AG04450 (cell line): Measurements from ENCODE around the gene HNRNPK. TPM values are rescaled to one million over a fixed set of nuclear protein-coding genes. Genes with fewer than 3 reads are reported as not detected.
"Not testable (repeated sequence)": the region's sequence is repeated elsewhere in the genome, so short reads cannot be mapped to it uniquely, and the experiment has no call there.

Source experiments
- CTCF ChIA-PET: fragments of 300-600, 350-600 bp; formaldehyde crosslinking; extraction: SDS; loops from one replicate; lab custom pipeline; 2022; ENCODE audit warnings: antibody characterized with exemption, inconsistent platforms; lab: Charles Lee
- POLR2A ChIA-PET: fragments of 350-600 bp; formaldehyde crosslinking; extraction: SDS; loops from one replicate; lab custom pipeline; 2021; ENCODE audit warnings: antibody characterized with exemption, inconsistent platforms; lab: Yijun Ruan, JAX
- DNase-seq: peaks from one replicate; pipeline ENCODE4 v3.0.0-alpha.2; 2011; ENCODE audit warnings: low read depth, low spot score
- H3K27ac ChIP-seq: one replicate; pipeline ENCODE4 v1.5.1; 2012; ENCODE audit warnings: low read depth, low read length, control low read depth
- H3K27me3 ChIP-seq: one replicate; pipeline ENCODE4 v1.6.0; 2012; ENCODE audit warnings: low read length; ENCODE audit not compliant: control insufficient read depth, insufficient read depth
- H3K4me3 ChIP-seq: 2 replicates; pipeline ENCODE4 v1.5.1; 2011; ENCODE audit warnings: mild to moderate bottlenecking, low read depth, low read length, control low read depth
- H3K9me3 ChIP-seq: 2 replicates; pipeline ENCODE4 v1.5.1; 2012; ENCODE audit warnings: low read length; ENCODE audit not compliant: control insufficient read depth, insufficient read depth
- polyA plus RNA-seq: library from polyadenylated mRNA; depleted of rRNA; stranded (reverse); fragments of >200 nt; gene quantifications from 2 replicates; pipeline ENCODE4 v1.2.3, GENCODE V29; 2011
- TF ChIP-seq, protein P1 (sequence below): IDR thresholded peaks from 2 replicates; pipeline ENCODE4 v1.5.1; 2011; ENCODE audit warnings: low read depth, low read length, control low read depth, inconsistent platforms

Gene HNRNPK
- polyA plus RNA-seq, 1 experiment: 673 TPM

DNA sequence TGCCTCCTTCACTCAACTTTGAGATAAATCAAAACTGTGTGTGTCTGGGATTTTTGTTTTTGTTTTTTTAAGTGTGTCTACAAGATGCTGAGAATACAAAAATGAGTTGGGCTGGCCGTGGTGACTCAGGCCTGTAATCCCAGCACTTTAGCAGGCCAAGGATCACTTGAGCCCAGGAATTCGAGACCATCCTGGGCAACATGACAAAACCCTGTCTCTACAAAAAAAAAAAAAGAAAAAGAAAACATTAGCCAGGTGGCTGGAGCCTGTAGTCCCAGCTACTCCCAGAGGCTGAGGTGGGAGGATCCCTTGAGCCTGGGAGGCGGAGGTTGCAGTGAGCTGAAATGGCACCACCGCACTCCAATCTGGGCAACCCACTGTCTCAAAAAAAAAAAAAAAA lies 21.0 kb downstream of the HNRNPK start:
- Histone ChIP-seq H3K9me3 (peaks cover 5% of the 10 kb centered on the region; the same call in 1 of the 2 replicates), H3K27me3 (no peaks in the 10 kb centered on the region), H3K4me3 (no peak overlapping the region), H3K27ac (no peak overlapping the region)
- ChIA-PET POLR2A (interaction anchor here (0.7 to 1.5 kb wide), 2 partner anchors 10 to 21 kb away, joined by 4 to 7 read pairs; partner anchors contain the start of genes HNRNPK and RMI1), CTCF (interaction anchor here (0.6 to 1.5 kb wide), 3 partner anchors 16 to 357 kb away, joined by 3 to 6 read pairs (median 4); no protein-coding TSS in a partner anchor)
- TF ChIP-seq, protein P1, sequence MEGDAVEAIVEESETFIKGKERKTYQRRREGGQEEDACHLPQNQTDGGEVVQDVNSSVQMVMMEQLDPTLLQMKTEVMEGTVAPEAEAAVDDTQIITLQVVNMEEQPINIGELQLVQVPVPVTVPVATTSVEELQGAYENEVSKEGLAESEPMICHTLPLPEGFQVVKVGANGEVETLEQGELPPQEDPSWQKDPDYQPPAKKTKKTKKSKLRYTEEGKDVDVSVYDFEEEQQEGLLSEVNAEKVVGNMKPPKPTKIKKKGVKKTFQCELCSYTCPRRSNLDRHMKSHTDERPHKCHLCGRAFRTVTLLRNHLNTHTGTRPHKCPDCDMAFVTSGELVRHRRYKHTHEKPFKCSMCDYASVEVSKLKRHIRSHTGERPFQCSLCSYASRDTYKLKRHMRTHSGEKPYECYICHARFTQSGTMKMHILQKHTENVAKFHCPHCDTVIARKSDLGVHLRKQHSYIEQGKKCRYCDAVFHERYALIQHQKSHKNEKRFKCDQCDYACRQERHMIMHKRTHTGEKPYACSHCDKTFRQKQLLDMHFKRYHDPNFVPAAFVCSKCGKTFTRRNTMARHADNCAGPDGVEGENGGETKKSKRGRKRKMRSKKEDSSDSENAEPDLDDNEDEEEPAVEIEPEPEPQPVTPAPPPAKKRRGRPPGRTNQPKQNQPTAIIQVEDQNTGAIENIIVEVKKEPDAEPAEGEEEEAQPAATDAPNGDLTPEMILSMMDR: no peak
- peak; percentile 64 for DNase-seq

DNA sequence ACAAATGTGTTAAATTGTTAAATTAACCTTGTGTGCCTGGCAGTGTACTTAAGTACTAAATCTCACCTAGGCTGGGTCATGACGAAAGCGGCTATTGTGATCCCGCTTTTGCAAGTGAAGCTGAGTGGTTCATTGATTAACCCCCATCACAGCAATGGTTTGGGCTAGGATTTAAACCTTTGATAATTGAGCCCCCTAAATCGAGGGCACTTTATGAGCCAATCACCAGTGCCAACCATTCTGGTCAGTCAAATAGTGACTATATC lies 22.8 kb downstream of the HNRNPK start:
- peaks cover 5% of the 10 kb centered on the region; the same call in 1 of the 2 replicates for H3K9me3 ChIP-seq
- no peak overlapping the region; the same call in 1 of the 2 replicates for H3K4me3 ChIP-seq
- no peaks in the 10 kb centered on the region for H3K27me3 ChIP-seq
- H3K27ac ChIP-seq: no peak overlapping the region
- POLR2A ChIA-PET: no interaction called here
- CTCF ChIA-PET: interaction anchor here (1.6 kb wide), 1 partner anchor 304 kb away, joined by 6 read pairs; no protein-coding TSS in a partner anchor
- DNase-seq: no peak
- TF ChIP-seq, protein P1: no peak

DNA sequence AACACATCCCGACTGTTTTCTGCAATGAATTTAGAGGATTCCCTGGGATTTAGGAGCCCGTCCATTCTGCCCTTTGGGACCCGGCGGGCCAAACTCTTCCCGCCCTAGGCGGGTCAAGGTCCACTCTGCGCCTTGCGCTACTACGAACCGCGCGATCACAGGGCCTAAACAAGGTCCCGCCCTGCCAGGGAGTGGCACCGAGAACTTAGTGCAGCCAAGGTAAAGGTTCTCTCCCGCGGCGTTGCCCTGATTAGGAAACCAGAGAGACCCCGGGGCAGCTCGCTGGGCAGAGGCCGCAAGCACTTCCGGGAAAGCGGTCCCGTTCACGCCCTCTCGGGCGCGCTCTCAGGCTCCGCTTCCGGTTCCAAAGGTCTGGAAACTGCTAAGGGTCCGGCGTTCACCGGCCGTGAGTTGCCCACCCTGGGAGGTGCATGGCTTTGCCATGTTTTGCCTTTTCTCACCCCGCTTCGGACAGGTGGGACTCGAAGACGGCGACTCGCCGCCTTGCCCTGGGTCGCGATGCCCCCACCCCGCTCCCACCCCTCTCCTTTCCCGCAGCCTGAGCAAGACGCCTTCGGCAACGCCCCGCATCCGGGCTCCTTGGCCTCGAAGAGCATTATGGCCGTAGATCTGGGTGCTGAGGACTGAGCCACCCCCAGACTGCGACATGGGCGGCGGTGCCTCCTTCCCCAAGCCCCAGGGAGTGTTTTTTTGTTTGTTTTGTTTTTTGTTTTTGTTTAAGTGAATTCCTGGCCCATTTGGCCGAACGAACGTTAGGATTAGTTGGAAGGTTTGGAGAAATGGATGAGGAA lies 23.4 kb downstream of the HNRNPK start:
- CTCF ChIA-PET: no interaction called here
- POLR2A ChIA-PET: interaction anchor here (0.9 kb wide), 1 partner anchor 24 kb away, joined by 4 read pairs; the partner anchor contains the start of gene HNRNPK
- Histone ChIP-seq H3K4me3 (peak overlapping the region; percentile 63), H3K27ac (peak overlapping the region; percentile 47), H3K27me3 (no peaks in the 10 kb centered on the region), H3K9me3 (peaks cover 5% of the 10 kb centered on the region; the same call in 1 of the 2 replicates)
- no peak for DNase-seq
- TF ChIP-seq, protein P1: no peak

DNA sequence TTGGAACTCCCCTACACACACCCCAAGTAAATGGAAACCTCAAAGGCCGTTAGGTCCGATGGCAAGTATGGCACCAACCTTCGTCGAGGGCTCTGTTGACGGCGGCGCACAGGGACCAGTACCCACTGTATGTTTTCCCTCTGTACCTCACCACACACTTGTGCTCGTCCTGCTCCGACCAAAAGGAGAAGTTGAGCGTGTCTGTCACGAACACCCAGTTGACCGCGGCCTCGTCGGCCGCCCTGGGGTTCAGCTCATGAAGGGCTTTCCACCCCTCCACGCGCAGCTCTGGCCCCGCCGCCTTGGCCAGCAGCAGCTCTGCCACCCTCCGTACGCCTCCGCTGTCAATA lies 24.0 kb downstream of the HNRNPK start:
- H3K27me3 ChIP-seq: no peaks in the 10 kb centered on the region
- H3K9me3 ChIP-seq: peaks cover 5% of the 10 kb centered on the region; the same call in 1 of the 2 replicates
- POLR2A ChIA-PET: interaction anchor here (0.9 kb wide), 1 partner anchor 24 kb away, joined by 4 read pairs; the partner anchor contains the start of gene HNRNPK
- H3K27ac ChIP-seq: peak overlapping the region; percentile 47
- DNase-seq: no peak
- peak overlapping the region; percentile 63 for H3K4me3 ChIP-seq
- CTCF ChIA-PET: no interaction called here
- TF ChIP-seq, protein P1: no peak

DNA sequence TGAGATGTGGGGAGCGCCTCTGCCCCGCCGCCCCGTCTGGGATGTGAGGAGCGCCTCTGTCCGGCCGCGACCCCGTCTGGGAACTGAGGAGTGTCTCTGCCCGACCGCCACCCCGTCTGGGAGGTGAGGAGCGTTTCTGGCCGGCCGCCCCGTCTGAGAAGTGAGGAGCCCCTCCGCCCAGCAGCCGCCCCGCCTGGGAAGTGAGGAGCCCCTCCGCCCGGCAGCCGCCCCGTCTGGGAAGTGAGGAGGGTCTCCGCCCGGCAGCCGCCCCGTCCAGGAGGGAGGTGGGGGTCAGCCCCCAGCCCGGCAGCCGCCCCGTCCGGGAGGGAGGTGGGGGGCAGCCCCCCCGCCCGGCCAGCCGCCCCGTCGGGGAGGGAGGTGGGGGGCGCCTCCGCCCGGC lies 31.9 kb downstream of the HNRNPK start:
- DNase-seq, POLR2A ChIA-PET, H3K4me3 ChIP-seq, H3K27me3 ChIP-seq, CTCF ChIA-PET, H3K9me3 ChIP-seq, H3K27ac ChIP-seq: not testable (repeated sequence)
